HG03045 (cell line): ENCODE measurements around the gene SCUBE1.

Source experiments
- ATAC-seq: cut with Tn5 transposase; IDR thresholded peaks from one replicate; pipeline ENCODE4 v1.9.1; 2021; ENCODE audit warnings: mild to moderate bottlenecking, moderate library complexity; ENCODE audit not compliant: unreplicated experiment

Gene SCUBE1

DNA sequence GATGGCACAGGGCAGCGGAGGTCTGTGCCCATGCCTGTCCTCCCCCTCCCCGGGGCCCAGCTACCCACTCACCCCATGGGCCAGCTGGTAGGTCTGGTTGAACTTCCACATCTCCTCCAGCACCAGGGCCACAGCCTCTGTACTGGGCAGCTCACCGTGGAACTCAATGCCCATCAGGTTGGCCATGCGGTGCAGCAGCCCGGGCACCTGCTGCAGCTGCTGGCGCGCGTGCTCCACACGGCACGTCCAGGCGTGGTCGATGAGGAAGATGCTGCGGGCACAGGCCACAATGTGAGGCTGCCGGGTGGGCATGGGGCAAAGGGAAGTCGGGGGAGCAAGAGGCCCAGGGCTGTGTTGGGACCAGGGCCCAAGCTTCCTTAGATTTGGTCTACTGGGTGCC, 162.5 kb downstream of the SCUBE1 start:
- no peak for ATAC-seq

DNA sequence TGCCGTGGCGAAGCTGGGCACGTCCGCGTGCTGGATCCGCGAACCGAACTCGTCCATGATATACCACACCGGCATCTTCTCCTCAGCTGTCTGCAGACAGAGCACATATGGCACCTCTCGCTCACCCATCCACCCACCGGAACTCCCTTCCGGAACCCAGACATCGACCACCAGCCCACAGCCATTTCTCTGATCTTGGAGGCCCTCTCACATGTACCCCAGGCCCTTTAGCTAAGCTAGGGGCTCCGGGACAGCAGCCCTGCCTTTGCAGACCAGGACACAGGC, 163.3 kb downstream of the SCUBE1 start:
- no peak for ATAC-seq

- ATAC-seq: no peak
Observed at GRCh38 chr22:43179146-43179910, 163.8 kb downstream of the SCUBE1 start.

DNA sequence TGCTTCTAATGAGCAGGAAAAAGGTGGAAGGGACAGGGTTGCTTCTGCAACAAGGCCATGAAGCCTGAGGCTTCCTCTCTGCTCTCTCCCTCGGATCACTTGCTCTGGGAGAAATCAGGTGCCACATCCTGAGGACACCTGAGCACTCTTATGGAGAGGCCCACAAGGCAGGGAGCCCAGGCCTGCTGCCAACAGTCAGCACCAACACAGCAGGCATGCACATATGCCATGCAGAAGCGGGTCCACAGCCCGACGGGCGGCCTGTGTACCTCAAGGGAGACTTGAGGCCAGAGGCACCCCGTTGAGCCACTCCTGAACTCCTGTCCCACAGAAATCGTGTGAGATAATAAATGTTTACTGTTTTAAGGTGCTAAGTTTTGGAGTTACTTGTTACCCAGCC, 165.7 kb downstream of the SCUBE1 start:
- no peak for ATAC-seq

GRCh38 chr22:43176090-43176489, 167.1 kb downstream of the SCUBE1 start:
- no peak for ATAC-seq

DNA sequence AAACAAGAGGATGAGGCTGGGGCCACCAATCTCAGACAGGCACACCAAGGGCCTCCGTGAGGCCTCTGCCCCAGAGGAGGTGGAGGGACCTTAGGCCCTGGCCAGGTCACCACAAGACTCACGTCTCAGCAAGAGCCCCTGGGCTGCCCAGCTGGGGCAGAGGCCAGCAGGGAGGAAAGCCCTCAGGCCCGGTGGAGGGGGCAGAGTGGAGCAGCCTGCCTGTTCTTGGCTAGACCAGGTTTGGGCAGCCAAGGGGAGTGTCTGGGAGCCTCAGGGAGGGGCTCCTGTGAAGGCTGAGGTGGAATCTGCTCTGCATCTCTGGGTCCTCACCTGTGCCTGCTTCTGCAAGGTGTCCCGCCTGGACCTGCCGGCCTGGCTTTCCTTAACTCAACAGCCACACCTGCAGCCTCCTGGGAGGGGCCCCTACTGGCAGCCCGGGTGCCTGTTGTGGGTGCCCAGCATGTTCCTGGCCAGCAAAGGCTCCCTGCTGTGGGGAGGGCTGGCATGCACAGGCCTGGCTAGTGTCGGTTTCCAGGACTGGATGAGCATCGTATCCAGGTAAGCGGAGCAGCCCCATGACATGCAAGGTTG, 168.1 kb downstream of the SCUBE1 start:
- no peak for ATAC-seq

- ATAC-seq: no peak
Observed at GRCh38 chr22:43173976-43174720, 169.0 kb downstream of the SCUBE1 start.

- ATAC-seq: no peak
Observed at GRCh38 chr22:43173566-43173965, 169.6 kb downstream of the SCUBE1 start.

- no peak for ATAC-seq
Observed at GRCh38 chr22:43172191-43172590, 171.0 kb downstream of the SCUBE1 start.

- no peak for ATAC-seq
Observed at GRCh38 chr22:43171607-43172006, 171.6 kb downstream of the SCUBE1 start.

DNA sequence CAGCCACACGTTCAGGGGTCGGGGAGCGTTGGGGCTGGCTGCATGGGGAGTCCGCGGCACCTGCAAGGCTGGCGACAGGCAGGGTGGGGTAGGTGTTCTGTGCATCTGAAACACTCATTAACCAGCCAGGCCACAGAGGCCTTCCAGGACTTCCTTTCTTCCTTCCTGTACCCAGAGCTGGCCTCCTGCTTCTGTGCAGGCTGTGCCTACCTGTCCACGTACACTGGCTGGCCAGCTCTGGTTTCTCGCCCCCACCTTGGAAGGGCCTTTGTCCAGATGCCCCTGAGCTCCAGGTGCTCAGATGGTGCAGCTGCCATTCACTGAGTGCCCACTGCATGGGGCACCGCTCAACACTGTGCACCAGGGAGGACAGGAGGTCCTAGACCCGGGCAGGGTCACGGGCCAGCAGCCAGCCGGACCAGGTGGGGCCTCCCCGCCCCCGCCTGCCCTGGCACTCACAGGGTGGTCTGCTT, 172.1 kb downstream of the SCUBE1 start:
- ATAC-seq: no peak

DNA sequence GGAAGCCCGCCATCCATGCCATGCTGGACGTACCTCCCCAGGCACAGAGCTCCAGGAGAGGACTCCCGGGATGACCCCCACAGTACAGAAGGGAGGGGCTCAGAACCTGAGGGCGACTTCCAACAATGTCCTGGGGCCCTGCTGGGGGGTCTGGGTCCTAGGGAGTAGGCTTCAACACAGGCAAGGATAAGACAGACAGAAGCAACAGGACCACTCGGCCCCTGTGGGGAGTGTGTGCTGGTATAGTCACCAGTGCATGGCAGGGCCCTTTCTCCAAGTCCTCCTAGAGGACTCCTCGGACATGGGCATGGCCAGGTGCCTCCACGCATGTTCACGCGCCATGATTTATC, 173.1 kb downstream of the SCUBE1 start:
- ATAC-seq: no peak

GRCh38 chr22:43169310-43170130, 173.7 kb downstream of the SCUBE1 start:
- ATAC-seq: no peak

- no peak for ATAC-seq
Observed at GRCh38 chr22:43168471-43169309, 174.5 kb downstream of the SCUBE1 start.

DNA sequence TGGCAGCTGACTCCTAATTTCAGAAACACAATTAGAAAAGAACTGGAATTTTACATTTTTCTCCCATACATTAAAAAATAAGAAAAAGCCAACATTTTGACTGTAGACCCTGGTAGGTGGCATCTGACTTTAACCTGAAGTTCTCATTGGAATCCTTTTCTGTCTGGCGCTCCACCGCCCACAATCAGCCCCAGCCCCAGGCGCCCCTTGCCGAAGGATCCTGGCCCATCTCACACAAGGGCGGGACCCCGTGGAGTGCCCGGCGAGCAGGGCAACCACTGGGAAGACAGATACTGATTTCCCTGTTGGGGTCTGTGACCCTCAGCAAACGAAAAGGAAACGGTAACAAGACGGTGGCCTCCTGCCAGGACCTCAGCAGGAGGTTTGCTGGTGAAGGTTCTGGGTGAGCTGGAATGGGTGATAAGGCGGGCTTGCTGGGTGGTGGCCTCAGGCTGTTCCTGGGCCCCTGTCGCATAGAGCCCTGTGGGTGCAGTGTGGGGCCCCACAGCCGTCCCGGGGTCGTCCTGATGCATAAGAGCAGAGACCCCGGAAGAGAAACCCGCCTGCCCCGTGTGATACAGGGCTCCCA, 176.1 kb downstream of the SCUBE1 start:
- no peak for ATAC-seq

DNA sequence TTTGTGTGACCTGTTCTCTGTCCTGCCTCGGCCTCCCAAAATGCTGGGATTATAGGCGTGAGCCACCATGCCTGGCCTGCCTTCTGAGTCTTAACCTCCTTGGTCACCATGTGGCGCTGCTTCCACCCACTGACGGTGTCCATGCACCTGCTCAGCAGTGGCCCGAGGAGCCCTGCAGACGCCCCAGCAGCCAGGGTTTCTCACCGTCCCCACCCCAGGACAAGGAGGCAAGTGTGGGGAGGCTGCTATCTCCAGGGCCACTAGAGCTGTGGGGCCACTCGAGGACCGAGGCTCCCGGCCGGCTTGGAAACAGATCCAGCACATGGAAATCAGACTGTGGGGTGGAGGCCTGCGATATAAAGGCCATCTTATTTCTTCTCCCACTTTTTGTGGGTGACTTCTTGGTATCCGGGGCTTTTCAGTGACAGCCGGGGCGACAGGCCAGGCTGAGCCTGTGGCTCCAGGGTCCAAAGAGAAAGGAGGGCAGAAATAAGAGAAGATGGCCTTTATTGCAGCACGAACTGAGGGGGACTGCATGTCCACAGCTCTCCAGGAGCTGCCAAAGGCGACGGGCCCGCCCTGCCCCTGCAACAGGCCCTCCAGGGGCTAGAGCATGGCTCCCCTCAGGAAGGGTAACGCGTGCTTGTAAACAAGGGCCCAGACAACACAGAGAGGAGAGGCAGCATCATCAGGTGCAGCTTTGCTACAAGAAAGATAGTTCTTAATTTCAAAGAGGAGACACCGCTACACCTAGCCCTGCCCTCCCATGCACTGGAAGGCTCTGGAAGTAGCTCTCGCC, 176.8 kb downstream of the SCUBE1 start:
- no peak for ATAC-seq

DNA sequence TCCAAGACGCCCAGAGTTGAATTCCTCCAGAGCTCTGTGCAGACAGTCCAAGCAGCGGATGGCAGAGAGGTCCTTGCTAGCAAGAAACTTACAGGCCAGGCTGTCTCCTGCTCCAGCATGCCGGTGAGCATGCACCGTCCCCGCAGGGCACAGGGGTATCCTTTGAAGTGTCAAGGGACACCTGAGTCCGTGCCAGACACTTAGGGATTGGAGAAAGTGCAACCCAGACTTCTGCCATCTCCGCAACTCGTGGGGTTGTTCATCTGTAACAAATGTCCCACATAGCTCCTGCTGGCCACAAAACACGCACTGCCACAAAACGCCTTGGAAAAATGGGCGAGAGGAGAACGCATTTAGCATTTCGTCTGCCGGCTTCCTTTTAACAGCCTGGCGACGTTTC, 178.5 kb downstream of the SCUBE1 start:
- ATAC-seq: no peak

DNA sequence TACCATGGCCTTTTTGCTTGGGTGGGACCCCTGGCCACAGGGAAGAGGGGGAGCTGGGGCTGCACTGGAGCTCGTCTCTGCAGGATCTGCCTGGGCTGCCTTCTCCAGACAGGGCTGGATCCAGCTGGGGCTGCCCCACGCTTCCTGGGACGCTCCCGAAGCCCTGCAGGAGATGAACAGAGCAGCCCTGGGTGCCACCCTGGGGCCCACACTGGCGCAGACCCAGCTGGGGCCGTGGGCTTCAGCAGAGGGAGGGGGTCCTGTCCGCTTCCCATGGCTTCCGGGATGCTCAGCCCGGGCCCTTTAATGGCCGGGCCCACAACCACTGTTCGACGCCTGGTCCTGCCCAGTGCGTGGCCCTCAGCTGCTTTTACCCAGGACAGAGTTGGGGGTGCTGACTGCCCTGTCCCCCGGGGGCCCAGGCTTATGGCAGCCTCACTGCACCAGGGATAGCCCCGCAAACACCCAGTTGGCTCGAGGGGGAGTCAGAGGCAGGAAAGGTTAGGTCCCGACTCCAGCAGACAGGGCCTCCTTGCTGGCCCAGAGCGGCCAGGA, 179.9 kb downstream of the SCUBE1 start:
- ATAC-seq: no peak
